WERI-Rb-1 (cell line): ENCODE data around the gene MRPS18B.

Source experiments
- DNase-seq: peaks from one replicate; pipeline ENCODE4 v3.0.0-alpha.2; 2020
- H3K27ac ChIP-seq: fragments of 250-450 bp; sonication (Bioruptor Pico); 2 replicates; pipeline ENCODE4 v1.5.1; 2020; ENCODE audit warnings: mild to moderate bottlenecking, moderate library complexity
- H3K27me3 ChIP-seq: fragments of 250-450 bp; sonication (Bioruptor Pico); 2 replicates; pipeline ENCODE4 v1.5.1; 2021; ENCODE audit warnings: mild to moderate bottlenecking, low read depth, moderate library complexity; ENCODE audit not compliant: insufficient read depth, severe bottlenecking
- H3K36me3 ChIP-seq: fragments of 250-450 bp; sonication (Bioruptor Pico); 2 replicates; pipeline ENCODE4 v1.5.1; 2020; ENCODE audit warnings: mild to moderate bottlenecking, moderate library complexity
- H3K4me3 ChIP-seq: 2 replicates; pipeline ENCODE4 v1.5.1; 2011; ENCODE audit warnings: low read depth, mild to moderate bottlenecking, control low read depth, low read length
- H3K9me3 ChIP-seq: fragments of 250-450 bp; sonication (Bioruptor Pico); 2 replicates; pipeline ENCODE4 v1.5.1; 2021; ENCODE audit warnings: mild to moderate bottlenecking, moderate library complexity; ENCODE audit not compliant: severe bottlenecking
- CTCF ChIP-seq: IDR thresholded peaks from 2 replicates; pipeline ENCODE4 v1.5.1; 2011; ENCODE audit warnings: low read depth, mild to moderate bottlenecking, control low read depth, inconsistent platforms, low read length

The MRPS18B gene

GRCh38 chr6:30646450-30647241, 29.0 kb downstream of the MRPS18B start, which contains the start of gene C6orf136:
Gene C6orf136, plus strand, starts transcription at chr6:30647133. Its CDS starts 99 bp downstream, at chr6:30647232.
- DNase-seq, result peak; percentile 99
- no peaks in the 10 kb centered on the region for H3K27me3 ChIP-seq
- peak within 1 kb of the TSS; percentile 97 for H3K27ac ChIP-seq
- peaks cover 80% of the 10 kb centered on the region for H3K36me3 ChIP-seq
- peak within 1 kb of the TSS; percentile 88 for H3K4me3 ChIP-seq
- TF ChIP-seq CTCF, result no peak
- no peaks in the 10 kb centered on the region for H3K9me3 ChIP-seq

DNA sequence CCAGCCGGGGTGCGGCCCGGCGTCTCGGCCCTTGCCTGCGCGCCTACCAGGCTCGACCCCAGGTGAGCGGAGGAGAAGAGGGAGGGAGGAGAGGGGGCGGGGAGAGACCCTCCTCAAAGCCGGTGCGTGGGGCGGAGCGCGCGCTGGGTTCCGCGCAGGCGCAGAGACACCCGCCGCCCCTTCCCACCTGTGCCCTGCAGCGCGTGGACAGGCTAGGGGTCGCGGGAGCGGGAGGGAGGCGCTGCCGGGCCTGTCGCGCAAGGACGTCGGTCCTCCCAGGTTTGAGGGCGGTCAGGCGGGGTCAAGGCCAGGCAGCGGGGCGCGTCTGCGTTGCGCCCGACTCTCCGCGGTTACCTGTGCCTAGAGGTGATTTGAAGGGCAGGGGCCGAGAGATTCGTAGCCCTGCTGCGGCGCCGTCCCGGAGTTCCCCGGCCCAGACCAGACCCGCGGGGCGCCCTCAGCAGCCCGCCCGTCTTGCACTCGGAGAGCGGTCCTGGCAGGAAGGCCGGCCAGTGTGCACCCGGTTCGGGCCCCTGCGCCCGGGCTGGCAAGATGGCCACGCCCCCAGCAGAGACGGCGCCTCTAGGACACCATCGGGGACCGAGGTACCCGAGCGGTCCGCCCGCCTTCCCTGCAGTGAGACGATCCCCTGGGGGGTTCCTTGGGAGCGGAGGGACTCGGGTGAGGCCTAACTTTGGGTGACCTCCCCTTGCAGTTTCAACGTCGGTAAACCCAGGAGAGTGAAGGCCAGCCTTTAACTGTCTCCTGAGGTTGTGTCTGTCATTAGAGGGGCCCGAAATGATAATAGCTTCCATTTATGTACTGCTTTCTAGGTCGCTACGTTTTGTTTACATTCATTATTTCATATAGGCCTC, 29.8 kb downstream of the MRPS18B start:
- H3K4me3 ChIP-seq, result peak overlapping the region; percentile 88
- H3K27ac ChIP-seq, result peak overlapping the region; percentile 97
- DNase-seq, result peak; percentile 95
- peaks cover 81% of the 10 kb centered on the region for H3K36me3 ChIP-seq
- no peaks in the 10 kb centered on the region for H3K27me3 ChIP-seq
- TF ChIP-seq CTCF, result no peak
- no peaks in the 10 kb centered on the region for H3K9me3 ChIP-seq

DNA sequence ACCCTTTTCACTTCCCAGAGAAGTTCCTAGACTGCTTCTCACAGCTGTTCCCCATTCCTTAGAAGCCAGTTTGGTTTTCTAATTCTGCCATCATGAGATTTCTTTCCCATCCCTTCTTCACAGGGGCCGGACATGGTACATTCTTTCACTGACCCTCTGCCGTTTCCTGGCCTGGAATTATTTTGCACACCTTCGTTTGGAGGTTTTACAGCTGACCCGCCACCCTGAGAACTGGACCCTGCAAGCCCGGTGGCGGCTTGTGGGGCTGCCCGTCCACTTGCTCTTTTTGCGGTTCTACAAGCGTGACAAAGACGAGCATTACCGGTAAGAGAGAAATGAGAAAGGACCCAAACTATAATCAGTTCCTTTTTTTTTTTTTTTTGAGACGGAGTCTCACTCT, 33.5 kb downstream of the MRPS18B start:
- no peak for TF ChIP-seq CTCF
- no peaks in the 10 kb centered on the region for H3K9me3 ChIP-seq
- no peak for DNase-seq
- peaks cover 84% of the 10 kb centered on the region for H3K36me3 ChIP-seq
- H3K27me3 ChIP-seq, result no peaks in the 10 kb centered on the region
- no peak overlapping the region for H3K4me3 ChIP-seq
- H3K27ac ChIP-seq, result no peak overlapping the region

- no peak overlapping the region for H3K27ac ChIP-seq
These were observed 37.4 kb downstream of the MRPS18B start for GRCh38 chr6:30654798-30655742.

More at GRCh38 chr6:30654798-30655742, 37.4 kb downstream of the MRPS18B start:
- H3K36me3 ChIP-seq, result peaks cover 99% of the 10 kb centered on the region
- no peak overlapping the region for H3K4me3 ChIP-seq
- TF ChIP-seq CTCF, result no peak
- DNase-seq, result no peak
- H3K27me3 ChIP-seq, result no peaks in the 10 kb centered on the region
- H3K9me3 ChIP-seq, result no peaks in the 10 kb centered on the region
